ENCODE results near the gene RETREG1.

Gene RETREG1

GRCh38 chr5:16572289-16573015, 44.3 kb downstream of the RETREG1 start:
- Histone ChIP-seq H3K27ac (peak overlapping the region; percentile 39; the same call in 1 of the 2 replicates), H3K4me3 (no peak overlapping the region), H3K9me3 (ENCODE audit: low read depth, low read length) (no peaks in the 10 kb centered on the region), H3K9ac (ENCODE audit: insufficient read length) (no peak overlapping the region), H3K36me3 (ENCODE audit: insufficient read depth, low read length) (no peaks in the 10 kb centered on the region)
- TF ChIP-seq POLR2AphosphoS5 (IDR thresholded peaks at IDR 0.05; ENCODE audit: borderline replicate concordance, low read depth, low read length) = no peak
- no peak for TF ChIP-seq EZH2 (IDR thresholded peaks at IDR 0.05)
- TF ChIP-seq FOXP2 (optimal IDR thresholded peaks at IDR 0.05; ENCODE audit: control extremely low read depth, extremely low read length, insufficient read depth) = no peak
- DNase-seq (ENCODE audit: low read depth, low spot score) = no peak

GRCh38 chr5:16571016-16571415, 45.8 kb downstream of the RETREG1 start:
- no peak for DNase-seq (ENCODE audit: low read depth, low spot score)
- TF ChIP-seq POLR2AphosphoS5 (IDR thresholded peaks at IDR 0.05; ENCODE audit: borderline replicate concordance, low read depth, low read length) = no peak
- TF ChIP-seq EZH2 (IDR thresholded peaks at IDR 0.05) = no peak
- no peak for TF ChIP-seq FOXP2 (optimal IDR thresholded peaks at IDR 0.05; ENCODE audit: control extremely low read depth, extremely low read length, insufficient read depth)
- Histone ChIP-seq H3K4me3 (no peak overlapping the region), H3K9ac (ENCODE audit: insufficient read length) (no peak overlapping the region), H3K36me3 (ENCODE audit: insufficient read depth, low read length) (no peaks in the 10 kb centered on the region), H3K9me3 (ENCODE audit: low read depth, low read length) (no peaks in the 10 kb centered on the region), H3K27ac (peak overlapping the region; percentile 39; the same call in 1 of the 2 replicates)

- Histone ChIP-seq H3K27ac (peak overlapping the region; percentile 39; the same call in 1 of the 2 replicates), H3K9me3 (ENCODE audit: low read depth, low read length) (no peaks in the 10 kb centered on the region), H3K4me3 (no peak overlapping the region), H3K9ac (ENCODE audit: insufficient read length) (no peak overlapping the region), H3K36me3 (ENCODE audit: insufficient read depth, low read length) (no peaks in the 10 kb centered on the region)
- TF ChIP-seq FOXP2 (optimal IDR thresholded peaks at IDR 0.05; ENCODE audit: control extremely low read depth, extremely low read length, insufficient read depth) = no peak
- no peak for TF ChIP-seq EZH2 (IDR thresholded peaks at IDR 0.05)
- TF ChIP-seq POLR2AphosphoS5 (IDR thresholded peaks at IDR 0.05; ENCODE audit: borderline replicate concordance, low read depth, low read length) = no peak
- DNase-seq (ENCODE audit: low read depth, low spot score) = no peak
These were observed 46.5 kb downstream of the RETREG1 start for GRCh38 chr5:16570121-16570815.

GRCh38 chr5:16568875-16569580, 47.8 kb downstream of the RETREG1 start:
- no peak overlapping the region for H3K9ac ChIP-seq (ENCODE audit: insufficient read length)
- no peaks in the 10 kb centered on the region for H3K9me3 ChIP-seq (ENCODE audit: low read depth, low read length)
- no peaks in the 10 kb centered on the region for H3K36me3 ChIP-seq (ENCODE audit: insufficient read depth, low read length)
- TF ChIP-seq FOXP2 (optimal IDR thresholded peaks at IDR 0.05; ENCODE audit: control extremely low read depth, extremely low read length, insufficient read depth) (no peak), POLR2AphosphoS5 (IDR thresholded peaks at IDR 0.05; ENCODE audit: borderline replicate concordance, low read depth, low read length) (no peak), EZH2 (IDR thresholded peaks at IDR 0.05) (no peak)
- no peak for DNase-seq (ENCODE audit: low read depth, low spot score)
- peak overlapping the region; percentile 7; the same call in 1 of the 2 replicates for H3K27ac ChIP-seq
- no peak overlapping the region for H3K4me3 ChIP-seq

GRCh38 chr5:16567365-16567764, 49.4 kb downstream of the RETREG1 start:
- no peak for DNase-seq (ENCODE audit: low read depth, low spot score)
- no peak overlapping the region for H3K27ac ChIP-seq
- no peaks in the 10 kb centered on the region for H3K9me3 ChIP-seq (ENCODE audit: low read depth, low read length)
- TF ChIP-seq EZH2 (IDR thresholded peaks at IDR 0.05) (no peak), FOXP2 (optimal IDR thresholded peaks at IDR 0.05; ENCODE audit: control extremely low read depth, extremely low read length, insufficient read depth) (no peak), POLR2AphosphoS5 (IDR thresholded peaks at IDR 0.05; ENCODE audit: borderline replicate concordance, low read depth, low read length) (no peak)
- no peak overlapping the region for H3K9ac ChIP-seq (ENCODE audit: insufficient read length)
- no peak overlapping the region for H3K4me3 ChIP-seq
- no peaks in the 10 kb centered on the region for H3K36me3 ChIP-seq (ENCODE audit: insufficient read depth, low read length)

- H3K9ac ChIP-seq (ENCODE audit: insufficient read length) = no peak overlapping the region
- no peak overlapping the region for H3K27ac ChIP-seq
- H3K9me3 ChIP-seq (ENCODE audit: low read depth, low read length) = no peaks in the 10 kb centered on the region
- no peak for DNase-seq (ENCODE audit: low read depth, low spot score)
- TF ChIP-seq POLR2AphosphoS5 (IDR thresholded peaks at IDR 0.05; ENCODE audit: borderline replicate concordance, low read depth, low read length) (no peak), EZH2 (IDR thresholded peaks at IDR 0.05) (no peak), FOXP2 (optimal IDR thresholded peaks at IDR 0.05; ENCODE audit: control extremely low read depth, extremely low read length, insufficient read depth) (no peak)
- no peak overlapping the region for H3K4me3 ChIP-seq
- H3K36me3 ChIP-seq (ENCODE audit: insufficient read depth, low read length) = no peaks in the 10 kb centered on the region
These were observed 51.7 kb downstream of the RETREG1 start for GRCh38 chr5:16565118-16565517.

GRCh38 chr5:16564248-16564867, 52.4 kb downstream of the RETREG1 start:
- Histone ChIP-seq H3K36me3 (ENCODE audit: insufficient read depth, low read length) (no peaks in the 10 kb centered on the region), H3K9ac (ENCODE audit: insufficient read length) (no peak overlapping the region), H3K9me3 (ENCODE audit: low read depth, low read length) (no peaks in the 10 kb centered on the region), H3K27ac (no peak overlapping the region; the same call in 1 of the 2 replicates), H3K4me3 (no peak overlapping the region)
- no peak for DNase-seq (ENCODE audit: low read depth, low spot score)
- TF ChIP-seq EZH2 (IDR thresholded peaks at IDR 0.05) (no peak), FOXP2 (optimal IDR thresholded peaks at IDR 0.05; ENCODE audit: control extremely low read depth, extremely low read length, insufficient read depth) (no peak), POLR2AphosphoS5 (IDR thresholded peaks at IDR 0.05; ENCODE audit: borderline replicate concordance, low read depth, low read length) (no peak)
